ENCODE results near the gene TREML4.
A peak's percentile ranks its signal among the peaks of the same experiment; 100 is the strongest.

Gene TREML4

DNA sequence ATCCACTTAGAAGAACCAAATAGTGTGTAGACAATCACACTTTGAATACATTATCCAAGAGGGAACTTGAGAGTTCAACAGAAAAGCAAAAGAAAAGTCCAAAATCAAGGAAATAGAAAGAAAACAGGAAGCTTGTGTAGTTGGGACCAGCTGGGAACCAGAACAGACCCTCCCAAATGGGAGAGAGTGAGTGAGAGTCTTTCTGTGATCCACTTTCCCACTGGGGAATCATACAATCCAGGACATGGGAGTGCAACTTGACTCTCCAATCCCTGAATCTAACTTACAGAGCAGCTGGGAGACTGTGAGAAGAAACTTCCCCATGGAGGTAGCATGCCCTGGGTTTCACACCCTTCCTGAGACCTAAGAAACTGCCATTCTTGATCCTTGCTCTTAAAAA lies 27.0 kb downstream of the TREML4 start:
- DNase-seq (ENCODE audit: low spot score): no peak

DNA sequence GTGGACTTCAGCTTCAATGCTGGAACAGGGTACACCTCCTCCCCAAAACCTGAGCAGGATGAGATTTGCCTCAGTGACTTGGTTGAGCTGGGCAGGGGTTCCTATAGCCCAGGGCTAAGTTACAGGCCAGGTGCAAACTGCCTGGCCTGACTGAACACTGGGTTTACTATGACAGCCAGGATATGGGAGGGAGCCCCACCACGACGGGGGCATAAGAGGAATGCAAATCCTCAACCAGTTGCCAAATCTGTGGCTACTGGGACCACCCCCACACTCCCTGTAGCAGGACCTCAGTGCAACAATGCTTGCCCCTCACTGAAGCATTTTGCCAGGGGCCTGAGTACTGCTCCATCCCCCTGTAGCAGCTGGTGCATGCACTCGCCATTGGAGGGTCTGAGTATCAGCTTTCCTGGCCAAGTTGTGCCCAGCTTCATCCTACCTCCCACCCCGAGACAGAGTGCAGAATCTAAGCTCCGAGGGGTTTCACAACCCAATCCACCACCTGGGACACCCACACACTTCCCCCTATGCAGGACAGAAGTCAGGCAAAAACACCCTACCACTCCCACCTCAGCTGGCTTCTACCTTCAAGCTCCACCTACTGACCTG lies 27.6 kb downstream of the TREML4 start:
- DNase-seq (ENCODE audit: low spot score): no peak

DNA sequence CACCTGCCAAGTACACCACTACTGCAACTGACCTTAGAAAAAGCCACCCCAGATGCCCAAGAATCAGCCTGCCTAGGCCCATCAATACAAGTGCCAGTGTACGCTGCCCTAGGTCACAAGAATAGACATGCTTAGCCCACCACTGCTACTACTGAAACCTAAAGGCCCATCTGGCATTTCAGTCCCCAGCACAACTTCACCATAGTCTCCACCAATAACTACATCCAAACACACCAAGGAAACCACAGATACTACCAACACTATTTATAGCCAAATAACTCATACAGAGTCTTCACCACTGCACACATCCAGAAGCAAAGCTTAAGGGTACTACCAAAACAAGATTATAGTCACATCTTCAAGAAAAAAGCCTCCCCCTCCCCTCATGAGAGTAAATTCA lies 28.2 kb downstream of the TREML4 start:
- no peak for DNase-seq (ENCODE audit: low spot score)

DNA sequence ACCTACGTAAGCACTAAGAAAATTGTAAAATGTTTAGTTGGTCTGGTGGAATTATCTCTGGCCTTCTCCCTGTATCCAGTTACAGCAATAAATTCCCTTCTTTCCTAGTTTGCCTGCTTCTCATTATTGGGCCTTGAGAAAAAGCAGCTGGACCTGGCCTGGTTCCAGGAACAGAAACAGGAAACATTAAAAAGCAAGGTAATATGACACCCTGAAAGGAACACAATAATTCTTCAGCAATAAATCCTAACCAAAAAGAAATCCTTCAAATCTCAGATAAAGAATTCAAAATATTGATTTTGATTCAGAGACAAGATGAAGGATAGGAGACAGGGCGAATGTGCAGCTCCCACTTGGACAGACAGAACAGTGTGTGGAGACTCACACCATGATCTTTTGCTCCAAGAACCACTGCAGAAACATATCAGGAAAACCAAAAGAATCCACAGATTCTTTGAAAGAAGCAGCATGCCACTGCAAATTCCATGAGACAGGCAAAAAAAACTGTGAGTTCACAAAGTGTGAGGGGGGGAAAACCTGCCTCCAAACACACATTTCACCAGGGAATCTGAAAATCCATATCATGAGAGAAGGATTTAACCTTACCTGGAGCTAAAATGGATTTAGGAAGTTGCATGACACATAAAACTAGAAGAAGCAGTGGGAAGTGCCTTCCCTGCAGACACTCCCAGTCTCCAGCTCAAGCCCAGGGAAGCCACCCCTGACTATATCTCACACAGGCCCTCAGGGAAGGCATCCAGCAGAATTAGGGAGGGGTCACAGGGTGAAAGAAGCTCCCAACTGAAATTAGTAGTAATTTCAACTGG lies 29.4 kb downstream of the TREML4 start:
- DNase-seq (ENCODE audit: low spot score): no peak

DNA sequence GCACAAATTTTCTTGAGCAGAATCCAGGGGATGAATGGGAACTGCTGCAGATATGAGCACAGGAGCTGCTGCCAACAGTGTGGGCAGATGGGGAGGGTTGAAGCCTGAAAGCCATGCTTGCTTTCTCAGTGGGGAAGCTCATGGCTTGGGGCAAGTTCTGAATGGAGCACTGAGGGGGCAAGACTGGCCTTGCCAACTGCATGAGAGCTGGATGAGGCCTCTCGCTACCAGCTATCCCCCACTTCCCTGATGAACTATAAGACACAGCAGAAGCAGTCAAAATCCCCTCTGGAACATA lies 30.0 kb downstream of the TREML4 start:
- DNase-seq (ENCODE audit: low spot score): no peak

DNA sequence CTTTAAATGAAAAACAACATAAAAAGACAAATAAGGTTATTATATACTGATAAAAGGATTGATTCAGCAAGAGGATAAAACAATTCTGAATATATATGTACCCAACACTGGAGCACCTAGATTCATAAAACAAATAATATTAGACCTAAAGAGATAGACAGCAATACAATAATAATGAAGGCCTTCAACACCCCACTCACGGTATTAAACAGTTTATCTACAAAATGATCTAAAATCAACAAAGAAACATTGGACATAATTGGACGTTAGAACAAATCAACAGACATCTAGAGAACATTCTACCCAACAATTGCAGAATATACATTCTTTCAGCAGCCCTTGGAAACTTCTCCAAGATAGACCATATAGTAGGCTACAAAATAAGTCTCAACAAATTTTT lies 34.3 kb downstream of the TREML4 start:
- no peak for DNase-seq (ENCODE audit: low spot score)

DNA sequence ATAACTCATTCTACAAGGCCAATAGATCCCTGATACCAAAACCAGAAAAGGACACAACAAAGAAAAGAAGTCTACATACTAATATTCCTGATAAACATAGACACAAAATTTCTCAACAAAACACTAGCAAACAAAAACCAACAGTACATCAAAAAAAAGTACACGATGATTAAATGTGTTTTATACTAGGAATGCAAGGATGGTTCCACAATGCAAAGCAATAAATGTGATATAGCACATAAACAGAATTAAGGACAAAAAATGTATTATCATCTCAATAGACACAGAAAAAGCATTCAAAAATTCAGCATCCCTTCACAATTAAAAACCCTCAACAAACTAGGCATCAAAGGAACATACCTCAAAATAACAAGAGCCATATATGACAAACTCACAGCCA lies 35.1 kb downstream of the TREML4 start:
- no peak for DNase-seq (ENCODE audit: low spot score)

DNA sequence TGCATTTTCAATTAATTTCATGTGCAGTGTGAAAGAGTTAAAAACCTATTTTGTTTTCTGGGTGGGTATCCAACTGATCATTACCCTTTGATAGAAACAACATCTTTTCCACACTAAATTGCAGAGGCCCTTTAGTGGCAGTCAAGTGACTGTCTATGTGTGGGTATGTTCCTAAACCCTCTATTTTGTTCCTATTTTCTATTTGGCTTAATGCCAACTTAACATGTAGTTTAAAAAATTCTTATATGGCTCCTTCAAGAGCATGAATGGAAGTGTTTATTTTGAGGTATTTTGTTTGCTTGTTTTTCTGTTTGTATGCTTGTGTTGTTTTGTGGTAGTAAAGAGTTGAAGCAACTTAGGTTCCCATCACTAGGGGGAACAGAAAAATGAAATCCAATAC lies 38.4 kb downstream of the TREML4 start:
- no peak for DNase-seq (ENCODE audit: low spot score)

DNA sequence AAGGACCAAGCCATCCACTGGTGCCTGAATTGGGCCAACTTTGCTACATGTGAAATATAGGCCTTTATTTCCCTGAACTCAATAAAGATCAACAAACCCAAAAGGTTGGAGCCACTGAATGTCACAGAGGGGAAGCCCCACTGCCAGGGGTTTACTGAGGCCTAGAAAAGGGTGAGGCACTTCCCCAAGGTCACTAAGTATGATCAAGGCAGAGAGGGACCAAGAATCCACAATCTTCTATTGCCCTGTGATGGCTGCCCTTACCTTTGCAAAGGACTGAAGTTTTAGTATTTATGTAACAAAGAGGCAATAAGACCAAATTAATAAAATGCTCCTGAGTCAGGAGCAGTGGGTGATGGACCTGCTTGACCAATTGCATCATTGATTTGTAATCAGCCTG lies 40.3 kb downstream of the TREML4 start:
- no peak for DNase-seq (ENCODE audit: low spot score)

DNA sequence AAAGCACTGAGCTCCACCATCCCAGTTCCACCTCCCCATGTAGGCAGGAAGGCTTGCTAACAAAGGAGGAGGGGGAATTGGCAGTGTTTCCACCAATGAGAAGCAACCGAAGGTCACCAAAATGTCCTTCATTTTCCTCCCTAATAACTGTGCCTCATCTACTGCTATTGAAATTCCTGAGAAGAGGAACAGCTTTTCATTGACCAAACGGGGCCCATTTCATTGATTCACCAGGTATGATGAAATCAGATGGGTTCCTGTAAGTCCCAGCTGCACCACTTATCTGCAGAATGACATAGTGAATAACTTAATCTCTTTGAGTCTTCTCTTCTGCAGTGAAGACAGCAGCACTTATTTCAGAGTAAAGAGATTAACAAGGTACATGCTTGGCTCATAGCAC lies 41.0 kb downstream of the TREML4 start:
- no peak for DNase-seq (ENCODE audit: low spot score)

DNA sequence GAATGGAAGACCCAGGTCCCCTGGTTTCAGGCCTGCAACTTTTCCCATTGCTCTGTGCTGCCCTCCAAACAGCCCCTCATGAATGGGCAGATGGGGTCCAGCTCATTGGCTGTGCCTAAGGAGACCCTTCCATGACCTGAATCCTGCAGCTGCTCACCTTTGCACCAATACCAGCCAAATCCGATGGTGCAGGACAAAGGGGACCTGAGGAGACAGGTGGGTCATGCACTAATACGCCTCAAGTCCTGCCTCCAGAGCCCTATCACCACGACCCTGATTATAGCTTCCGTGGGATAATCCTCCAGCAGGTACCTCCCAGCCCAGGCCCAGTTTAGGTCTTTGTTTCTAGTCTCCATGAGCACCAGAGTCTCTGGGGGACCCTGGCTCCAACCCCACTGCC lies 41.6 kb downstream of the TREML4 start:
- no peak for DNase-seq (ENCODE audit: low spot score)

DNA sequence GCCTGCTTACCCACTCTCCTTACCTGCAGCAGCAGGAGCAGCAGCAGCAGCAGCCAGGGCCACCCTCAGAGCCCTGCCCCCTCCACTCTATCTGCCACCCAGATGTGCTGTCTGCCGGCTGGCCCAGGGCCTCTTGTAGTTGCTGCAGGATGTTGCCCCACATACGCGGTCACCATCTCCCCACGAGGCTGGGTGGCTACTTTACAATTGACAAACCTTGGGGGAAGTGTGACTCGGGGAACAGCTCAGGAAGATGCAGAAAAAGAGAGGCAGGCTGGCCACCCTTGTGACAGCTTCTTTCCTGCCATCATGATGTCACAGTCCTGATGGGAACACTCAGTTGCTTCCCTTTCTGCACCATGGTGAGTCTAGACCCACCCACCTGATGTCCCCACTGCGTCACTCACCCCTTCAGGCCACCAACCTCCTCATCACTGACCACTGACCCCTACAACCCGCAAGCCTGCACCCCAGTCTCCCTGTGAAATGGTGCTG lies 43.8 kb downstream of the TREML4 start:
- peak; percentile 51 for DNase-seq (ENCODE audit: low spot score)

DNA sequence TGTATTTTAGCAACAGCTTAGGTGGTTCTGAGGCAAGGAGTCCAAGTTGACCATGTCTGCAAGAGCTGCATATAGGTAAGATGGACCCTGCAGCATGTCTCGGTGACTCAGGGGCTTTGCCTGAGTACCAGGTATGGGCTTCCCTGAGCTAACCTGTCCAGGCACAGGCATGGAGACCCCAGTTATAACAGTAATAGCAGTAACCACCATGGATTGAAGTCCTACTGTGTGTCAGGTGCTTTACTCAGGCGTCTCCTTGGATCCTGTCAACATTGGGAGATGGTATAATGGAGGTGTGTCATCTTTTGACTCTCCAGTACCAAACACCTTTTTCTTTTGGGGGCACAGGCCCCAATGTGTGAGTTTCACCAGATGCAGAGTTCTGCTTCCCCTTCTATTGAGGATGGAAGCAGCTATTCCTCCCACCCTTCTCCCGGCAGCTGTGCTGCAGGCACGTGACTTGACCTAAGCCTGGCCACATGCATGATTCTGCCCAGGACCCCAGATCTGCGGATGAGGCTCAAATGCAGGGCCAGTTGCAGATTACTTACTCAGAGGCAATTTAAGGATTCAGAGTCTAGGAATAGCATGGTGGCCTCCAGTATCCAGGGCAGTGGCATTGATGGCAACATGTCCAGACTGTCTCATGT lies 44.6 kb downstream of the TREML4 start:
- DNase-seq (ENCODE audit: low spot score): no peak

DNA sequence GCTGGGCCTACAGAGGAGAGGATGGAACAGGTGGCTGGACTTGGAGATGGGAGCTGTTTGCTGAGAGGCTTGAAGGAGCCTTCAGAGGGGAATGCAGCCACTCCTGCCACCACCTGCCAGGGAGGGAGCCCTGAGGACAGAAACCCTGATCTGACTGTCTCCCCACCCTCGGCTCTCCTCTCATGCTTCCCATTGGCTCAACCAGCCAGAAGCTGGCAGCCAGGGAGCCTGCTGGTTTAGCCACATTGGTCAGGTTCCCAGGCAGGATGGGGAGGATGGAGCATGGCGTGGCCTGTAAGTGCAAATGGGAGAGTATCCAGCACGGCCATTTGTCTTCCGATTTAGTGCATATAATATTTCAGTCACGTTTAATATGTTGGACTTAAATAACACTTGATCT lies 45.6 kb downstream of the TREML4 start:
- no peak for DNase-seq (ENCODE audit: low spot score)

DNA sequence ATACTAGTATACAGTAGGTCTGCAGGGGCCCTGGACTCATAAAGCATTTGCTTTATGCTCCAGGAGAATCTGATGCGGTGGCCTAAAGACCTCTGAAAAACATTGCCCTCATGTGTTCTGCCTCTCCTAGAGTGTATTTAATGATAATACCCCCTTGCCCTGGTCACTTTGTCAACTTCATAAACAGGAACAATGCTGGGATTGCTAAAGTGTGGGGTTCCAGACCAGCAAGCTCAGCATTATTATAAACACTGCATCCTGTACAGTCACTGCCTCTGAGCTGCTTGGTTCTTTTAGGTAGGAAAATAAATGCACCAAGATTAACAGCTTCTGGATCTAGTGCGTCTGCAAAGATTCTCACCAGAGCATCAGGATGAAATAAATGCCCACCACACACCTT lies 46.1 kb downstream of the TREML4 start:
- DNase-seq (ENCODE audit: low spot score): no peak

DNA sequence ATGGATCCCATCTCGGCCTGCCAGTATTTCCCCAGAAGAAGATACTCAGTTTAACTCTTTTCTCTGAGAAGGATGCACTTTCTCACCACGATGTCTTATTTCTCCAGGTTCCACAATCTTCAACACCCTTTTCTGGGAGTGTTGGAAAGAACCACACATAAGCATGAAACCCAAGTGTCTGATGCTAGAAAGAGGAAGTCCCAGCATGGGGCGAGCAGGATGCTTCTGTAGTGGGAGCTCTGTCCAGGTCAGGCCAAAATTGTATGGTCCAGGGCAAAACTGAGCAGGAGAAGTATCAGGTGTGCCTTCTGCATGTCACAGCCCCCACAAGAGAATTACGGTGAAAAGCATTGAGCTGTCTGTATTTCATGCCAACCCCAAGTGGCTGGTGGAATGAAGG lies 47.3 kb downstream of the TREML4 start:
- DNase-seq (ENCODE audit: low spot score): no peak

DNA sequence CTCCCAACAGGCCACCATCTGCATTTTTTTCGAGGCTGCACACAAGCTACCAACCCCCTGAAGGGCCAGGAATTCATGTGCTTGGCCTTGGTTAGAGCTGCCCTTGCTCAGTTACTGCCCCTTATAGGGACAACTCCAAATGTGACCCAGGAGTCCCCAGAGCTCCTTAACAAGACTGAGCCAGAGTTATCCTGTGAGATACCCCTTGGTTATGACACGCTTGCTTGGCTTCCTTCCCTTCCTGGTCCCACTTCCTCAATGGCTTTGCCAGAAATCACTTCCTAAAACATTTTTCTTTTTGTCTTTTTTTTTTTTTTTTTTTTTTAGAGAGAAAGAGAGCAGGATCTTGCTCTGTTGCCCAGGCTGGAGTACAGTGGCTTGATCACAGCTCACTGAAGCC lies 49.5 kb downstream of the TREML4 start:
- DNase-seq (ENCODE audit: low spot score): no peak

DNA sequence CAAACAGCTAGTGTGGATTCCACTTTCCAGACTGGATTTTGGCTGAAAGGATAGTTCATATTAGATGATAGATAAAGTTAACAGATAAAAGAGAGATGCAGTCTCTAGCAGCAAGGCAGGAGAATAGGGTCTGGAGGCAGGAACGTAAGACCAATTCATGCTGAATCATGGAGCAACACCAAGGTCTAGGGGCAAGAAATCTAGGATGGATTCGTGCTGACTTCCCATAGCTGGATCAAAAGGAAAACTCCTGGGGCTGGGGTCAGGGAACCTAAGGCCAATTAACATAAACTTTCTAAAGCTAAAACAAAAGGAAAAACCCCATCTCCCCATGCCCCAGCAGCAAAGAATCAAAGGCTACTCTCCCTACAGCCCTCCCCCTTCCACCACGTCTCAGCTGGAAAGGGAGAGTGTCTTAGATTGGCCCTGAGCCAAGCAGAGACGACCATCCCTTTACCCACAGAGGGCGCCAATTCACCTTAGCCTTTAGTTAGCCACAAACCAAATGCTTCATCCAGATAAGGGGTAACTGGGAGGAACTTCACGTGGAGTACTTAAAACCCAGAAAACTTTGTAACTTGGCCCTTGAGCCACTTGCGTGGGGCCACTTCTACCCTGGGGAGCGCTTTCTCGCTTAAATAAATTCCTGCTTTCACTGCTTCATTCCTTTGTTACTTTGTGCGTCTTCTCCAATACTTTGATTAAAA lies 50.7 kb downstream of the TREML4 start:
- peak; percentile 52 for DNase-seq (ENCODE audit: low spot score)

DNA sequence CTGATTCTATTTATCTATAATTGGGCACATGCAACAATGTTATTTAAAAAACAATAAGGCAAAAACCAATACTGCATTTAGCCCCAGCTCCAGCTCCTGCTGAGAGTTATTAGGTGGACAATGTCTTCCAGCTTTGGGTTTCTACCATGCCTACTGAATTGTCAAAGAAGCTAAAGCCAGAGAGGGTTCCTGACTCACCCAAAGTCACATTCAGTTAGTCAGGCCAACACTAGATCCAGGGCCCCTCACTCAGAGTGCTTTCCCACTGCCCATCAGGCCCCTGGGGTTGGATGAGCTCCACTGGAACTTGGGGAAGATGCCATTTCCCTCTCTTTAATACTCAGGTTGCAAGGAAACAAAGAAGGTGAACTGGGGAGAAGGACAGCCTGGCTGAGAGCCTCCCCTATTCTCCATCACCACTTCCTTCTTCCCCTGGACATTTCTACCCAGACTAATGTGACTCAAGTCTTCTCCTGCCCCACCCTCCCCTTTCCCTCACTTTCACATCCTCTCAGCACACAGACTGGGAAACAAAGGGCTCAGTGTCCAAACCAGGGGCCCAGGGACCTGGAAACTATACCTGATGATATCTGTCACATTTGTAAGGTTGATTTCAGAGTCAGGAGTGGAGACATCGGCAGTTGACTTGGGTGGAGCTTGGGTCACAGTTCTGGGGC lies 52.4 kb downstream of the TREML4 start:
- peak; percentile 27 for DNase-seq (ENCODE audit: low spot score)

DNA sequence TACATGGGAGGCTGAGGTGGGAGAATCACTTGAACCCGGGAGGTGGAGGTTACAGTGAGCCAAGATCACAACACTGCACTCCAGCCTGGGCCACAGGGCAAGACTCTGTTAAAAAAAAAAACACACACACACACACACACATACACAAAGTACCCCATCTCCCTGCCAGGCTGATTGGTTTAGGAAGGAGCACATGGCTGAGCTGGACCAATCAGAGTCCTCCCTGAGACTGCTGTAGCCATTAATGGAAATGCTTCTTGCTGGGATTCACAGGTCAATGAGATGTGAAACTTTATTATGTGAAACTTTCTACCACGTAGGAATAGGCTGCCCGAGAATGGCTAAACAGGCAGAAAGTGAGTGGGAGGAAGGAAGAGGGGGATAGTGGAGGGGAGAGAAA lies 55.5 kb downstream of the TREML4 start:
- no peak for DNase-seq (ENCODE audit: low spot score)

DNA sequence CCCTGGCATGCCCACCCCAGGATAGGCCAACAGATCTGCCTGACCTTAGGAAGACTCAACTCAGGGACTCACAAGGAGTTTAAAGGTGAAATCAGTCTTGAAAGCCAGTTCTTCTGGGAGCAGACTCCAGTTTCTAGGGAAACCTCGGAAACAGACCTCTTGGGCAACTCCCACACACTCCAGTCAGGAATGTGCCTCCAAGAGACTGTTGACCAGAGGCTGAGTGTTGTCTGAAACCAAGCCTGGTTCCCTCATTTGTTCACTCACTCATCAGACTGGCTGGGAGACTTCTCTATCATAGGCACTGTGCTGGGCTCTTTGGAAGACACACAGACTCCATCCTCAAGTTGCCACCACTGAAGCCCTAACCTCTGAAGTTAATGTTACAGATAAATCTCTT lies 56.6 kb downstream of the TREML4 start:
- no peak for DNase-seq (ENCODE audit: low spot score)

All from Ammon's horn (tissue), 1 donor.